Measurements from ENCODE around the gene TAB2. TPM values are rescaled to one million over a fixed set of nuclear protein-coding genes. Genes with fewer than 3 reads are reported as not detected.

The TAB2 gene
- total RNA-seq, 1 experiment from 2014 or later, result 43.6 TPM

DNA sequence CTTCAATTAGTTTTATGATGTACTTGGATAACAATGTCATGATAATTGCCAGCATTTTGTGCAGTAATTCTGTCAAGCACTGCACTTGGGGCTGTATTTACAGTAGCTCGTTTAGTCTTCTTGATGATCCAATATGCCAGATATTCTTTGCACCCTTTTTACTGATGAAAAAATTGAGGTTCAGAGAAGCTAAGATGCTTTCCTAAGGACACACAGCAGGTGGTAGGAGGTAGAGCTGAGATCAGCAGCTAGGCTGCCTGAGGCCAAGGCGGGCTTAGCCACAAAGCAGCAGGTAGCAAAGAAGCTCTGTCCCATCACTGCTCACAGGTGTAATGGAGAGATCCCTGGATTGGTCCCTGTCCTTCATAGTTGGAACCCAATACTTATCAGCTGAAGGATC is 115.9 kb downstream of the TAB2 start:
- Histone ChIP-seq H3K36me3 (ENCODE audit: control insufficient read depth, insufficient read depth, low read length) (no peaks in the 10 kb centered on the region), H3K4me1 (no peaks in the 10 kb centered on the region), H3K4me3 (ENCODE audit: low read depth, low read length) (no peak overlapping the region), H3K27me3 (replicated peaks; ENCODE audit: control insufficient read depth, insufficient read depth, low read length) (no peaks in the 10 kb centered on the region), H3K9me3 (no peaks in the 10 kb centered on the region)
- Mint-ChIP-seq H3K27me3 (ENCODE audit: insufficient read depth, unreplicated experiment) (peaks cover 2% of the 10 kb centered on the region), H3K4me3 (ENCODE audit: unreplicated experiment) (no peak overlapping the region), H3K36me3 (ENCODE audit: insufficient read depth, unreplicated experiment) (no peaks in the 10 kb centered on the region), H3K27ac (ENCODE audit: unreplicated experiment) (no peak overlapping the region), H3K4me1 (ENCODE audit: low read depth, unreplicated experiment) (peaks cover 8% of the 10 kb centered on the region), H3K9me3 (ENCODE audit: unreplicated experiment) (no peaks in the 10 kb centered on the region)
- CTCF ChIA-PET, result interaction anchor here (1.5 kb wide), 1 partner anchor 405 kb away, joined by 4 read pairs; no protein-coding TSS in a partner anchor
- POLR2A ChIA-PET, result no interaction called here
- no TSS peak for BruUV-seq (replicated peaks)
- TF ChIP-seq CTCF (IDR thresholded peaks at IDR 0.05; ENCODE audit: insufficient read depth in 1 of 2, low read depth in 1 of 2, low read length in 1 of 2, severe bottlenecking in 1 of 2, unreplicated experiment in 1 of 2), result no peak
- no peak for DNase-seq
- intact Hi-C loops (cut with micrococcal nuclease; ENCODE audit: unreplicated experiment), result loop anchor here (2.0 kb wide), 1 partner anchor 117 kb away; the partner anchor contains the start of gene TAB2

DNA sequence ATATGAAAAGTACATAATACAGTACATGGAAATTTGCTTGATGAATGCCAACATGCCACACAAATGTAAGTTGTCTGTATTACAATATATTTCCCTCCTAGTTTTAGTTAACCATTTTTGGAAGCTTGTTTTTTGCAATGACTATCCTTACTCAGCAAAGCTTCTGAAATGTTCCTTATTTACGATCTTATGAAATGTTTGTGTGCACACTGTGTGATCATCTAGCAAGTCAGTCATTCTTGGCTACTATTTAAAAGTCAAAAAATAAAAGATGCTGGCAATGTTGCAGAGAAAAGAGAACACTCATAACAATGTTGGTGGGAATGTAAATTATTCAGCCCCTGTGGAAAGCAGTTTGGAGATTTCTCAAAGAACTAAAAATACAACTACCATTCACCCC is 116.4 kb downstream of the TAB2 start:
- no peaks in the 10 kb centered on the region for H3K27me3 ChIP-seq (replicated peaks; ENCODE audit: control insufficient read depth, insufficient read depth, low read length)
- no peak for DNase-seq
- no peaks in the 10 kb centered on the region for H3K9me3 ChIP-seq
- H3K36me3 ChIP-seq (ENCODE audit: control insufficient read depth, insufficient read depth, low read length), result no peaks in the 10 kb centered on the region
- no peak overlapping the region for H3K4me3 Mint-ChIP-seq (ENCODE audit: unreplicated experiment)
- no peak overlapping the region for H3K27ac Mint-ChIP-seq (ENCODE audit: unreplicated experiment)
- no TSS peak for BruUV-seq (replicated peaks)
- TF ChIP-seq CTCF (IDR thresholded peaks at IDR 0.05; ENCODE audit: insufficient read depth in 1 of 2, low read depth in 1 of 2, low read length in 1 of 2, severe bottlenecking in 1 of 2, unreplicated experiment in 1 of 2), result no peak
- no peaks in the 10 kb centered on the region for H3K4me1 ChIP-seq
- ChIA-PET CTCF (interaction anchor here (0.6 to 1.5 kb wide), 2 partner anchors 19 to 405 kb away, joined by 4 read pairs; no protein-coding TSS in a partner anchor), POLR2A (no interaction called here)
- intact Hi-C loops (cut with micrococcal nuclease; ENCODE audit: unreplicated experiment), result loop anchor here (2.0 kb wide), 1 partner anchor 117 kb away; the partner anchor contains the start of gene TAB2
- H3K36me3 Mint-ChIP-seq (ENCODE audit: insufficient read depth, unreplicated experiment), result no peaks in the 10 kb centered on the region
- peaks cover 8% of the 10 kb centered on the region for H3K4me1 Mint-ChIP-seq (ENCODE audit: low read depth, unreplicated experiment)
- H3K27me3 Mint-ChIP-seq (ENCODE audit: insufficient read depth, unreplicated experiment), result peaks cover 2% of the 10 kb centered on the region
- H3K9me3 Mint-ChIP-seq (ENCODE audit: unreplicated experiment), result no peaks in the 10 kb centered on the region
- no peak overlapping the region for H3K4me3 ChIP-seq (ENCODE audit: low read depth, low read length)

- Histone ChIP-seq H3K4me3 (ENCODE audit: low read depth, low read length) (no peak overlapping the region), H3K27me3 (replicated peaks; ENCODE audit: control insufficient read depth, insufficient read depth, low read length) (no peaks in the 10 kb centered on the region), H3K9me3 (no peaks in the 10 kb centered on the region), H3K36me3 (ENCODE audit: control insufficient read depth, insufficient read depth, low read length) (no peaks in the 10 kb centered on the region), H3K4me1 (peaks cover 2% of the 10 kb centered on the region; the same call in 1 of the 2 replicates)
- Mint-ChIP-seq H3K4me1 (ENCODE audit: low read depth, unreplicated experiment) (peaks cover under 1% of the 10 kb centered on the region), H3K4me3 (ENCODE audit: unreplicated experiment) (no peak overlapping the region), H3K9me3 (ENCODE audit: unreplicated experiment) (no peaks in the 10 kb centered on the region), H3K36me3 (ENCODE audit: insufficient read depth, unreplicated experiment) (no peaks in the 10 kb centered on the region), H3K27me3 (ENCODE audit: insufficient read depth, unreplicated experiment) (no peaks in the 10 kb centered on the region), H3K27ac (ENCODE audit: unreplicated experiment) (no peak overlapping the region)
- intact Hi-C loops (cut with micrococcal nuclease; ENCODE audit: unreplicated experiment), result no loop called here
- no peak for TF ChIP-seq CTCF (IDR thresholded peaks at IDR 0.05; ENCODE audit: insufficient read depth in 1 of 2, low read depth in 1 of 2, low read length in 1 of 2, severe bottlenecking in 1 of 2, unreplicated experiment in 1 of 2)
- ChIA-PET POLR2A (no interaction called here), CTCF (no interaction called here)
- DNase-seq, result no peak
- no TSS peak for BruUV-seq (replicated peaks)
These were observed 118.5 kb downstream of the TAB2 start for GRCh38 chr6:149435919-149436586.

All from Caco-2 (cell line).